GM18907 (cell line): Measurements from ENCODE around the gene SPNS2.

Source experiments
- ATAC-seq: cut with Tn5 transposase; IDR thresholded peaks from one replicate; pipeline ENCODE4 v1.9.1; 2021; ENCODE audit warnings: mild to moderate bottlenecking, moderate library complexity; ENCODE audit not compliant: unreplicated experiment

The SPNS2 gene

GRCh38 chr17:4520060-4520893 is 21.6 kb downstream of the SPNS2 start:
- ATAC-seq = no peak

DNA sequence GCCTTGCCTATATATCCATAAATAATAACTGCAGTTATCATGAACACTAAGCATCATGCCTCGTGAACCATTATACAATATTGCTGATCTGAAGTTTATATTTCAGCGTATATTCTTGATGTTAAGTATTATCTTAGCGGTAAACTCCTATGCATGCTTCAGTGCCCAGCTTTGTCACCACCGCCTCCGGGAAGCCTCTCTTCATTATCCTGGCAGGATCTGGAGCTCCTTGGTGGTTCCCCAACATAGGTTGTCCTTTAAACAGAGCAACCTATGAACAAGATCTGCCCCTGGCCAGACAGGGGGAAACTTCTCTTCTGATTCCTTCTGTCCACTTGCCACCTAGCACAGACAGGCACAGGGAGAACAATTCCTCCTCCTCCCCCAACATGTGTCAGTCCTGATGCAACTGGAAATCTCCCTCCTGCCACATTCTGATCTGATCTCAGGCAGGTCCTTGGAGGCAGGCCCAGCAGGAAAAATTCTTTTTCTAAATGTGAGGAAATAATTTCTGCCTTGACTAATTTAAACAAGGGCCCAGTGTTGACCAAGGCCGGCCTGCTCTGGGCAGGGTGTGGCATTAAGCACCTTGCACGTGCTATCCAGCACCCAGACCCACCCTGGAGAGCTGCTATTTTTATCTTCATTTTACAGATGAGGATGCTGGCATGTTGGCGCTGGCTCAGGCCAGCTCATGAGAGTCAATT is 22.4 kb downstream of the SPNS2 start:
- no peak for ATAC-seq

DNA sequence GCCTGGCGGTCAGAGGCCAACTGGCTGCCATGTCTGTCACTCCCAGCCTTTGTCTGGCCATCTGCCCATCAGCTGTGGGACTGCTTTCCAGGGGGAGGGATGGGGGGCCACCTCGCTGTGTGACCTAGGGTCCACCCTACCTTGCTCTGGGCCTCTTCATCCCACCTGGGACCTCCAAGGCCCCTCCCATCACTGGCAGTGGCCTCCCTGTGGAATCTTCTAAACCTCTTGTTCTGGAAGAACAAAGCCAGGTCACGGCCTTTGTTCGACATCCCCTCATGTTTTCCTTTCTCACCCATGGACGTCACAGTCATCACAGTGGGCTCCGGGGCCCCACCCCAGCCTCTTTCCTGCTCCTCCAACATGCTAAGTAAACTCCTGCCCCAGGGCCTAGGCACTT is 24.0 kb downstream of the SPNS2 start:
- no peak for ATAC-seq

GRCh38 chr17:4523946-4524345 is 25.3 kb downstream of the SPNS2 start:
- ATAC-seq = no peak

GRCh38 chr17:4525691-4526397 is 27.2 kb downstream of the SPNS2 start:
- ATAC-seq = no peak

- no peak for ATAC-seq
Observed at GRCh38 chr17:4527134-4527533, 28.5 kb downstream of the SPNS2 start.

DNA sequence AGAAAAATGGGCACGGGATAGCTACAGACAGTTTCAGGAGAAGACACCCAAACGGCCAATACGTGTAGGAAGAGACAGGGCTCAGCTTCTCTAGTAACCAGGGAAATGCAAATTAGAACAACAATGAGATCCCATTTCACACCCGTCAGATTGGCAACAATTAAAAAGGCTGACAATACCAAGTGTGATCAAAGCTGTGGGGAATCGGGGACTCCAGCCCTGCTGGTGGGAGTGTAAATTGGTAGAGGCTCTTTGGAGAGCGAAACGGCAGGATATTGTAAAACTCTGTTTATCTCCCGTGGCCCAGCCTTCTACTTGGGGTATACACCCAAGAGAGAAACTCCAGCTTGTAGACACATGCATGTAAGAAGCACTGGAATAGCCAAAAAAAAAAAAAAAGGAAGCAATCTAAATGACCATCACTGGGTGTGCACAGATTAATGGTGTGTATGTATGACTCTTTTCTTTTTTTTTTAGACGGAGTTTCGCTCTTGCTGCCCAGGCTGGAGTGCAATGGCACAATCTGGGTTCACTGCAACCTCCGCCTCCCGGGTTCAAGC is 29.0 kb downstream of the SPNS2 start:
- no peak for ATAC-seq

DNA sequence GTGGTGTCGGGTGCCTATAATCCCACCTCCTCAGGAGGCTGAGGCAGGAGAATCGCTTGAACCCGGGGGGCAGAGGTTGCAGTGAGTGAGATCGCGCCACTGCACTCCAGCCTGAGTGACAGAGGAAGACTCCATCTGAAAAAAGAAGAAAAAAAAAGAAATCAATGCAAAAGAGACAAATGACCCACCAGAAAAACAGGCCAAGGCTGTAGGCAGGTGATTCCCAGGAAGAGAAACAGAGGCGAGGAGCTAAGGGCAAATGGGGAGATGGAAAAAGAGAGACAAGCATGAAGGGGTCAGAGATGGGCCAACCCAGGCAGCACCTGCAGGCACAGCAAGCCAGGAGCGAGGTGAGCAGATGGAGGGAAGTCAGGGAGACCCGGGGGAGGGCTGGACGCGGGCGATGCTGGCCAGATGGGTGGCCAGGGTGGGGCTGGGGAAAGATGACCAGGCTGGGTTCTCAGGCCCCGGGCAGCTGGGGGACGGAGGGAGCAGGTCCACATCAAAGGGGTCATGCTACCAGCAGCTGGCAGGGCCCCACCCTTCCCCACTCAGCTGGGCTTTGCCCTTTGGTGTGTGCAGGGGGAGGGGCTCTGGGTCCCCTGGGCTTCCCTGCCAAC is 31.0 kb downstream of the SPNS2 start:
- no peak for ATAC-seq

GRCh38 chr17:4530799-4531730 is 32.4 kb downstream of the SPNS2 start:
- ATAC-seq = no peak

- no peak for ATAC-seq
Observed at GRCh38 chr17:4531988-4532736, 33.5 kb downstream of the SPNS2 start.

DNA sequence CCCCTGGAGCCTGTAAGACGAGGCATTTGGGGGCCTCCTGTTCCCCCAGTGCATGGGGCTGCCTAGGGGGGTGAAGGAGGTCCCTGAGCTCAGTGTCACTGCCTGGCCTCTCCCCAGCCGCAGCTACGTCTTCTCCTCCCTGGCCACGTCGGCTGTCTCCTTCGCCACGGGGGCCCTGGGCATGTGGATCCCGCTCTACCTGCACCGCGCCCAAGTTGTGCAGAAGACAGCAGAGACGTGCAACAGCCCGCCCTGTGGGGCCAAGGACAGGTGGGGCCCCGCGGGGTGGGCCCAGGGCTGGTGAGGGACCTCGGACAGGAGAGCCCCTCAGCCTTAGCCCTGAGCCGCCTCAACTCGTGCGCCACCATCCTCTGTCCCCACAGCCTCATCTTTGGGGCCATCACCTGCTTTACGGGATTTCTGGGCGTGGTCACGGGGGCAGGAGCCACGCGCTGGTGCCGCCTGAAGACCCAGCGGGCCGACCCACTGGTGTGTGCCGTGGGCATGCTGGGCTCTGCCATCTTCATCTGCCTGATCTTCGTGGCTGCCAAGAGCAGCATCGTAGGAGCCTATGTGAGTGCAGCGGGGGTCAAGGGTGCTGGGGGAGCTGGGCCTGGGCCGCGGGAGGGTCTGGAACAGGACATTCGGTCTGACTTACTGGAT is 34.3 kb downstream of the SPNS2 start:
- ATAC-seq = no peak

DNA sequence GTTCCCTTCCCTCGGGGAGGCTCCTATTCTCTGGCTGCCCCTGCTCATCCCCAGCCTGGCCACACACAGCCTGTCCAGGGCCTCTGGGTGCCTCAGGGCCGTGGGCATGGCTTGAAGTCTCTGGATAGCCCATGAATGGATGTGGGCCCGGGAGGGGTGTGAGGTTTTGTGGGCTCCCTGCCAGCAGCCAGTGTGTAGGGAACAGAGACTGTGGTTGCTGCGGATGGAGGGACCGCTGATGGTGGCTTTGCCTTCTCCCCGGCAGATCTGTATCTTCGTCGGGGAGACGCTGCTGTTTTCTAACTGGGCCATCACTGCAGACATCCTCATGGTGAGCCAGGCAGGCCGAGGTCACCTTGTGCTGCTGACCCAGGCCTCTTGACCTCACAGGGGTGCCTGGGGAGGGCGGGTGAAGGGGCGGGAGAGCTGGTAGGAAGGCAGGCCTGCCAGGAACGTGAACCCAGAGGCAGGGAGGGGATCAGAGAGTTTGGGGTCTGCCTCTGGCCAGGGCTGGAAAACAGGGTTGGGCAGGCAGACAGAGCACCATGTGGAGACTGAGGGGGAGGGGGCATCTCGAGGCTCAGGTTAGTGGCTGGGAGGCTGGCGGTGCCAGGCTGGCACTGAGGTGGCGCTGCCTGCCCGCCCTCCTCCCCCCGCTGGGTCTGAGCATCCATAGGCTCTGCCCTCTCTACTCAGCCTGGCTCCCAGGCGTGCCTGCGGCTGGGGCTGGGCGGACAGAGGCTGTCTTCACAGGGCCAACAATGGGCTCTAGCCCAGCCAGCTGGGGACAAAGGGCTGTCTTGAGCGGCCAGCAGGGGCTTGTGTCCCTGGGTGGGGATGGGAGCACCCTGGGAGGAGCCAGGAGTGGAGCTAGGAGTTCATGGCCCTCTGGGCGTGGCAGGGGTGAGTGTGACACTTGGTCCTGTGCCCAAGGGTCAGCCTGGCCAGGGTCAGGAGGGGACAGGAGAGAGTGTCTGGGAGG is 35.1 kb downstream of the SPNS2 start:
- ATAC-seq = no peak

DNA sequence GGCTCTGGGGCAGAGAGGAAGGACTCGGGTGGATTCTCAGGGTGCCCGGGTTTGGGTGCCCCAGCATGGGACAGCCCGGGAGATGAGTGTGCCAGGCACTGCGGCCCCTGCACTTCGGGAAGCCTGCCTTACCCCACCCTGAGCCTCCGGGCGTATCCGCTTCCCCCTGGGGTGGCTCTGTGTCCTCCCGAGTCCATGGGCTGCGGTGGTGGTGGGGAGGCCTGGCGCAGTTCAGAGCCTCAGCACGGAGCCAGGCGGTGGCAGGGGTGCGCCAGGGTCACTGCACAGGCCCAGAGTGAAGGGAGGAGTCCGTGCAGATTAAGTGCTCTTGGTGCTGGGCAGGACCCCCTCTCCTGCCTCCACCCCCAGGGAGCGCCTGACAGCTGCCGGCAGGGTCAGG is 35.8 kb downstream of the SPNS2 start:
- no peak for ATAC-seq

GRCh38 chr17:4534928-4535666 is 36.4 kb downstream of the SPNS2 start:
- no peak for ATAC-seq

DNA sequence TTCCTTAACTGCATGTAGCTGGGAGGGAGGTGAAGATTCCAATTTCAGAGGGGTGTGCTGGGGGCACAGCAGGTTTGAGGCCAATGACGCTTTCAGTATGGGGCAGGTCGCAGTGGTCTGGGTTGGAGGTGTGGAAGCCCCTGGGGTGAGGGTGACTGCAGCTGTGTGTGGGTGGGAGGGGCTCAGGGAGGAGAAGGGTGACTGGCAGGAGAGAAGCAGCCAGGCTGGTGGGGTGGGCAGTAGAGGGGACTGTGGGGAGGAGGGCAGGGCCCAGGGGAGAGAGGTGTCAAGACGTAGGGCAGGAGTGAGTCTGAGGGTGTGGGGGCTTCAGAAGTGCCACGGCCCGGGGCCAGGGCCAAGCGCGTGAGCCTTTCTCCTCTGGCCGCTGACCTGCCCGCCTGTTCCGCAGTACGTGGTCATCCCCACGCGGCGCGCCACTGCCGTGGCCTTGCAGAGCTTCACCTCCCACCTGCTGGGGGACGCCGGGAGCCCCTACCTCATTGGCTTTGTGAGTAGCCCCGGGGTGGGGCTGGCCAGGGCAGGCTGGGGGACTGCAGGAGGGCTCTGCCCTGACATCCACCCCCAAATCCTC is 37.1 kb downstream of the SPNS2 start:
- ATAC-seq = no peak

DNA sequence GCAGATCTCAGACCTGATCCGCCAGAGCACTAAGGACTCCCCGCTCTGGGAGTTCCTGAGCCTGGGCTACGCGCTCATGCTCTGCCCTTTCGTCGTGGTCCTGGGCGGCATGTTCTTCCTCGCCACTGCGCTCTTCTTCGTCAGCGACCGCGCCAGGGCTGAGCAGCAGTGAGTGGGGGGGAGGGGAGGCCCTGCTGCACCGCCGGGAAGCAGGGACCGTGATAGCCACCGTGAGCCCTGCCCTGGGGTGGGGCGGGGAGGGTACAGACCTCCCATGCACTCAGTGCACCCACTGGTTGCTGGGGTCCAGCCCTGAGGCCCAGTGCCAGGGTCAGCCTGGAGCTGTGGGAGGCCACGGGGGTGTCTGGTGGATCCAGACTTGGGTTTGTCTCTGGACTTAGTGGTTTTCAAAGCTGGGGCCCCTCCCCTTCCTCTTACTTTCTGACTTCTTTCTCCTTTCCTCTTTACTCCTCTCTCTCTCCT is 37.6 kb downstream of the SPNS2 start:
- ATAC-seq = no peak
